ENCODE data around the gene FBXO22.

GRCh38 chr15:75905231-75905630 lies 1.6 kb downstream of the FBXO22 start:
- TF ChIP-seq POLR2A (IDR thresholded peaks at IDR 0.05) = no peak
- TF ChIP-seq, protein P1, sequence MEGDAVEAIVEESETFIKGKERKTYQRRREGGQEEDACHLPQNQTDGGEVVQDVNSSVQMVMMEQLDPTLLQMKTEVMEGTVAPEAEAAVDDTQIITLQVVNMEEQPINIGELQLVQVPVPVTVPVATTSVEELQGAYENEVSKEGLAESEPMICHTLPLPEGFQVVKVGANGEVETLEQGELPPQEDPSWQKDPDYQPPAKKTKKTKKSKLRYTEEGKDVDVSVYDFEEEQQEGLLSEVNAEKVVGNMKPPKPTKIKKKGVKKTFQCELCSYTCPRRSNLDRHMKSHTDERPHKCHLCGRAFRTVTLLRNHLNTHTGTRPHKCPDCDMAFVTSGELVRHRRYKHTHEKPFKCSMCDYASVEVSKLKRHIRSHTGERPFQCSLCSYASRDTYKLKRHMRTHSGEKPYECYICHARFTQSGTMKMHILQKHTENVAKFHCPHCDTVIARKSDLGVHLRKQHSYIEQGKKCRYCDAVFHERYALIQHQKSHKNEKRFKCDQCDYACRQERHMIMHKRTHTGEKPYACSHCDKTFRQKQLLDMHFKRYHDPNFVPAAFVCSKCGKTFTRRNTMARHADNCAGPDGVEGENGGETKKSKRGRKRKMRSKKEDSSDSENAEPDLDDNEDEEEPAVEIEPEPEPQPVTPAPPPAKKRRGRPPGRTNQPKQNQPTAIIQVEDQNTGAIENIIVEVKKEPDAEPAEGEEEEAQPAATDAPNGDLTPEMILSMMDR (IDR thresholded peaks at IDR 0.05) = no peak
